Endothelial cell of umbilical vein (primary cell): ENCODE data around the gene OPRL1. TPM values are rescaled to one million over a fixed set of nuclear protein-coding genes. Genes with fewer than 3 reads are reported as not detected.

Source experiments
- BruUV-seq: library from RNA; stranded (reverse); fragments of 400-500 nt; replicated peaks from 2 replicates; lab custom pipeline; 2021; lab: Mats Ljungman, UMichigan
- CTCF ChIA-PET: fragments of 300-600, 350-600 bp; sonication (Branson Sonifier 250); formaldehyde crosslinking; loops from one replicate; lab custom pipeline; 2021; ENCODE audit warnings: antibody characterized with exemption, inconsistent platforms; lab: Charles Lee
- POLR2A ChIA-PET: fragments of 300-600, 350-600 bp; sonication (Branson Sonifier 250); formaldehyde crosslinking; loops from one replicate; lab custom pipeline; 2021; ENCODE audit warnings: antibody characterized with exemption, inconsistent platforms; lab: Charles Lee
- DNase-seq: peaks from one replicate; pipeline ENCODE4 v3.0.0-alpha.2; 2011; ENCODE audit warnings: low read depth, low spot score
- FAIRE-seq: peaks from 2 replicates; lab custom pipeline; 2011; peaks lifted over from hg19 to GRCh38; lab: Jason Lieb, UNC
- H2AFZ ChIP-seq: 2 replicates; pipeline ENCODE4 v1.6.0; 2012; ENCODE audit warnings: low read depth, low read length, control low read depth, inconsistent platforms
- H3K27ac ChIP-seq: 2 replicates; pipeline ENCODE4 v1.5.1; 2011; ENCODE audit warnings: low read depth, mild to moderate bottlenecking, control low read depth, low read length, moderate library complexity; ENCODE audit not compliant: insufficient read depth
- H3K27me3 ChIP-seq, 2 experiments: 2 replicates each; pipeline versions ENCODE4 v1.6.0 to v1.6.1; 2011; ENCODE audit warnings: low read length in 2 of 2, mixed read lengths in 1 of 2; ENCODE audit not compliant: control insufficient read depth in 2 of 2, insufficient read depth in 2 of 2
- H3K36me3 ChIP-seq, 2 experiments: 2 replicates in 1 of 2; 3 replicates in 1 of 2; pipeline ENCODE4 v1.5.1; 2011; ENCODE audit warnings: low read length in 2 of 2, mild to moderate bottlenecking in 1 of 2, moderate library complexity in 1 of 2; ENCODE audit not compliant: control insufficient read depth in 2 of 2, insufficient read depth in 2 of 2; ENCODE audit errors: extremely low read depth in 1 of 2
- H3K4me1 ChIP-seq: 3 replicates; pipeline ENCODE4 v1.5.1; 2011; ENCODE audit warnings: mild to moderate bottlenecking, low read length; ENCODE audit not compliant: control insufficient read depth, insufficient read depth; ENCODE audit errors: extremely low read depth
- H3K4me2 ChIP-seq: 2 replicates; pipeline ENCODE4 v1.6.1; 2011; ENCODE audit warnings: low read length, control low read depth, mixed read lengths; ENCODE audit not compliant: insufficient read depth
- H3K4me3 ChIP-seq, 3 experiments: fragments of 200-600 bp in 1 of 3; sonication (generic), shearing (Covaris generic) in 1 of 3; replicated peaks in 1 of 3; 2 replicates each; pipeline ENCODE4 v1.5.1; 2011 to 2016; ENCODE audit warnings: control low read depth in 3 of 3, low read length in 3 of 3, mild to moderate bottlenecking in 2 of 3, inconsistent platforms in 1 of 3, low read depth in 1 of 3, moderate library complexity in 1 of 3; ENCODE audit not compliant: insufficient read depth in 1 of 3
- H3K79me2 ChIP-seq: 2 replicates; pipeline ENCODE4 v1.6.0; 2012; ENCODE audit warnings: low read length, inconsistent platforms; ENCODE audit not compliant: control insufficient read depth, insufficient read depth
- H3K9ac ChIP-seq: replicated peaks from 2 replicates; pipeline ENCODE3; 2011; ENCODE audit warnings: low read length, control low read depth; ENCODE audit not compliant: insufficient read depth; ENCODE audit errors: extremely low read depth
- H3K9me1 ChIP-seq: replicated peaks from 3 replicates; pipeline ENCODE4 v1.6.0; 2011; ENCODE audit warnings: mild to moderate bottlenecking, low read length; ENCODE audit not compliant: control insufficient read depth, insufficient read depth; ENCODE audit errors: extremely low read depth
- H3K9me3 ChIP-seq: replicated peaks from 2 replicates; pipeline ENCODE4 v1.5.1; 2012; ENCODE audit warnings: low read length, inconsistent platforms; ENCODE audit not compliant: control insufficient read depth, insufficient read depth
- H4K20me1 ChIP-seq: replicated peaks from 2 replicates; pipeline ENCODE3; 2011; ENCODE audit warnings: mild to moderate bottlenecking, low read length; ENCODE audit not compliant: control insufficient read depth, insufficient read depth; ENCODE audit errors: extremely low read depth
- CTCF ChIP-seq, 2 donors: IDR thresholded peaks; 1 replicate in 1 of 2; 2 replicates in 1 of 2; pipeline ENCODE4 v1.5.1; 2011; ENCODE audit warnings: low read length in 2 of 2, mild to moderate bottlenecking in 2 of 2, moderate library complexity in 2 of 2, control low read depth in 1 of 2, inconsistent platforms in 1 of 2, low read depth in 1 of 2; ENCODE audit not compliant: insufficient read depth in 1 of 2; ENCODE audit errors: extremely low read depth in 1 of 2
- EZH2 ChIP-seq: IDR thresholded peaks from 2 replicates; pipeline ENCODE4 v1.6.1; 2012; ENCODE audit warnings: borderline replicate concordance, low read depth, mild to moderate bottlenecking, moderate library complexity, low read length, inconsistent platforms; ENCODE audit not compliant: severe bottlenecking
- FOS ChIP-seq: IDR thresholded peaks from 2 replicates; pipeline ENCODE4 v1.6.1; 2011; ENCODE audit warnings: mild to moderate bottlenecking, low read length, moderate library complexity, borderline replicate concordance; ENCODE audit not compliant: insufficient read depth
- GATA2 ChIP-seq: IDR thresholded peaks from 2 replicates; pipeline ENCODE4 v1.7.0; 2011; ENCODE audit warnings: low read depth, mild to moderate bottlenecking, moderate library complexity, mixed read lengths, low read length; ENCODE audit not compliant: insufficient read length, insufficient read depth
- JUN ChIP-seq: IDR thresholded peaks from 2 replicates; pipeline ENCODE4 v1.6.1; 2011; ENCODE audit warnings: borderline replicate concordance, low read depth; ENCODE audit not compliant: insufficient read length, insufficient read depth
- MAX ChIP-seq: IDR thresholded peaks from 2 replicates; pipeline ENCODE4 v1.6.1; 2011; ENCODE audit not compliant: insufficient read depth, insufficient read length
- MYC ChIP-seq: IDR thresholded peaks from one replicate; pipeline ENCODE4 v1.6.1; 2011; ENCODE audit warnings: mild to moderate bottlenecking, low read depth, low read length
- POLR2A ChIP-seq: IDR thresholded peaks from 2 replicates; pipeline ENCODE4 v1.6.1; 2012; ENCODE audit warnings: low read depth, mild to moderate bottlenecking, control low read depth, low read length
- POLR2AphosphoS5 ChIP-seq: IDR thresholded peaks from 2 replicates; pipeline ENCODE4 v1.6.1; 2012; ENCODE audit warnings: low read depth, mild to moderate bottlenecking, control low read depth, low read length, moderate library complexity; ENCODE audit not compliant: insufficient read depth
- dilution Hi-C: fragments of 300-500 bp; cut with MboI; formaldehyde crosslinking; loops from one replicate; pipeline ENCODE4 v1.15.0; 2019; ENCODE audit warnings: low sequenced_read_pairs; ENCODE audit not compliant: extremely low pct_ligation_motif_present
- intact Hi-C: fragments of 100-400 bp; cut with micrococcal nuclease; formaldehyde crosslinking; loops from one replicate; pipeline ENCODE4 v1.10.0; 2022
- polyA plus RNA-seq, 4 experiments: library from polyadenylated mRNA; depleted of rRNA in 3 of 4; stranded (reverse) in 3 of 4; unstranded in 1 of 4; fragments of >200 nt; gene quantifications; 2 replicates each; pipeline versions ENCODE4 v1.2.1 to v1.2.3, GENCODE V29; 2011 to 2012; ENCODE audit warnings: missing spikeins in 1 of 4
- total RNA-seq: library from RNA; stranded (reverse); gene quantifications from 2 replicates; pipeline ENCODE4 v1.2.3, GENCODE V29; 2021

OPRL1 gene
- total and polyA plus RNA-seq, 2 donors (not counting 3 experiments of a cell fraction or from before 2014, with no cell fraction given) = 1.9 to 2.0 TPM

- POLR2A ChIA-PET = no interaction called here
- H3K9ac ChIP-seq = no peak overlapping the region
- H3K4me1 ChIP-seq = no peaks in the 10 kb centered on the region
- H2AFZ ChIP-seq = no peak overlapping the region
- H3K27ac ChIP-seq = no peak overlapping the region
- no peaks in the 10 kb centered on the region for H3K9me3 ChIP-seq
- no TSS peak for BruUV-seq
- dilution Hi-C loops = no loop called here
- H3K9me1 ChIP-seq = no peaks in the 10 kb centered on the region
- TF ChIP-seq GATA2 = no peak
- no peak for TF ChIP-seq MYC
- no peak for TF ChIP-seq POLR2AphosphoS5
- TF ChIP-seq JUN = no peak
- TF ChIP-seq FOS = no peak
- TF ChIP-seq POLR2A = no peak
- no peak for TF ChIP-seq MAX
- no peak for TF ChIP-seq EZH2
- no peak for TF ChIP-seq CTCF (IDR thresholded peaks at IDR 0.05; ENCODE audit: extremely low read depth in 1 of 2, insufficient read depth in 1 of 2, low read depth in 1 of 2, low read length in 2 of 2)
- no peak overlapping the region for H3K4me3 ChIP-seq
- H3K79me2 ChIP-seq = no peaks in the 10 kb centered on the region
- H3K4me2 ChIP-seq = no peak overlapping the region
- no peaks in the 10 kb centered on the region for H4K20me1 ChIP-seq
- CTCF ChIA-PET = interaction anchor here (0.9 kb wide), 1 partner anchor 8 kb away, joined by 6 read pairs; no protein-coding TSS in a partner anchor
- H3K27me3 ChIP-seq = no peaks in the 10 kb centered on the region
- DNase-seq (no peak), FAIRE-seq (no peak)
- peaks cover 8 to 45% of the 10 kb centered on the region in 2 experiments for H3K36me3 ChIP-seq
- intact Hi-C loops = no loop called here
Observed at GRCh38 chr20:64030371-64031134, 49.3 kb upstream of the OPRL1 start.
